Measurements from ENCODE around the gene COG7. TPM values are rescaled to one million over a fixed set of nuclear protein-coding genes. Genes with fewer than 3 reads are reported as not detected.
A peak's percentile ranks its signal among the peaks of the same experiment; 100 is the strongest.

The COG7 gene
- total RNA-seq, 1 experiment from 2014 or later = 17.9 TPM

DNA sequence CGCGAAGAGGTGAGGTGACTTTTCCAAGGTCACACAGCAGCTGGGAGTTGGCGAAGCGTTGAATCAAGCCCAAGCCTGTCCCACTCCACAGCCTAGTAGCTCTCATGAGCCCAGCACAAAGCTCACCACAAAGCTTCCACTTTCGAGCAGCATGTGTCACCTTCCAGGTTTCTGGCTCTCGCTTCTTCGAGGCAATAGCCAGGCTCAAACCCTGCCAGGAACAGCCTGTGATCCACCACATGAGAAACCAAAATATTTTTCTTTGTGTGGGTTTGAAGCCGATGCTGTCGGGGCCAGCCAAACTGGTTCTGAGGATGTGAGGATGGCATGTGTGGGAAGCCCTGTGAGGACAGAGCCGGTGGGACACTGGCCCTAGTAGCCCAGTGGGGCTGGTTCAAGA, 68.1 kb downstream of the COG7 start:
- Histone ChIP-seq H3K9ac (ENCODE audit: extremely low read depth, insufficient read length, low read length) (no peak overlapping the region), H3T11ph (ENCODE audit: low read length) (no peak overlapping the region), H3K27me3 (ENCODE audit: insufficient read depth, low read length) (no peaks in the 10 kb centered on the region), H3K79me2 (ENCODE audit: insufficient read depth, low read length) (no peaks in the 10 kb centered on the region), H3K9me3 (ENCODE audit: control insufficient read depth, low read depth, low read length) (no peaks in the 10 kb centered on the region), H3K79me1 (ENCODE audit: insufficient read depth, low read depth, low read length, poor library complexity, severe bottlenecking) (no peaks in the 10 kb centered on the region), H4K91ac (ENCODE audit: insufficient read length, low read depth, low read length) (no peak overlapping the region), H2BK15ac (ENCODE audit: low read depth, low read length) (no peak overlapping the region), H4K20me1 (ENCODE audit: control insufficient read depth, insufficient read depth, insufficient read length) (no peaks in the 10 kb centered on the region), H4K8ac (replicated peaks; ENCODE audit: insufficient read length, low read depth, low read length) (no peak overlapping the region), H3K4me1 (ENCODE audit: insufficient read depth, low read length) (no peaks in the 10 kb centered on the region), H3K14ac (ENCODE audit: insufficient read depth, low read length) (no peak overlapping the region; the same call in 1 of the 2 replicates), H3K23me2 (ENCODE audit: insufficient read length, low read depth, low read length, poor library complexity, severe bottlenecking) (no peaks in the 10 kb centered on the region), H3K23ac (ENCODE audit: insufficient read length, low read depth, low read length) (no peak overlapping the region), H3K4ac (ENCODE audit: low read depth, low read length) (no peak overlapping the region), H2BK12ac (ENCODE audit: insufficient read length, low read depth, low read length) (no peak overlapping the region), H2BK120ac (ENCODE audit: low read depth, low read length, poor library complexity, severe bottlenecking) (no peak overlapping the region), H3K18ac (ENCODE audit: insufficient read length, low read depth, low read length) (no peak overlapping the region), H3K4me2 (ENCODE audit: insufficient read depth, insufficient read length, low read length) (no peak overlapping the region), H3K27ac (ENCODE audit: insufficient read length, low read depth, low read length) (no peak overlapping the region), H2AFZ (ENCODE audit: low read length) (no peak overlapping the region), H2BK20ac (ENCODE audit: low read depth, low read length, poor library complexity, severe bottlenecking) (no peak overlapping the region), H2BK5ac (ENCODE audit: insufficient read length, low read length) (no peak overlapping the region), H4K5ac (ENCODE audit: insufficient read length, low read depth, low read length) (no peak overlapping the region), H2AK5ac (ENCODE audit: insufficient read length, low read length) (no peak overlapping the region), H3K56ac (ENCODE audit: insufficient read length, low read depth, low read length) (no peak overlapping the region)
- no peak for DNase-seq
- TF ChIP-seq, protein P1, sequence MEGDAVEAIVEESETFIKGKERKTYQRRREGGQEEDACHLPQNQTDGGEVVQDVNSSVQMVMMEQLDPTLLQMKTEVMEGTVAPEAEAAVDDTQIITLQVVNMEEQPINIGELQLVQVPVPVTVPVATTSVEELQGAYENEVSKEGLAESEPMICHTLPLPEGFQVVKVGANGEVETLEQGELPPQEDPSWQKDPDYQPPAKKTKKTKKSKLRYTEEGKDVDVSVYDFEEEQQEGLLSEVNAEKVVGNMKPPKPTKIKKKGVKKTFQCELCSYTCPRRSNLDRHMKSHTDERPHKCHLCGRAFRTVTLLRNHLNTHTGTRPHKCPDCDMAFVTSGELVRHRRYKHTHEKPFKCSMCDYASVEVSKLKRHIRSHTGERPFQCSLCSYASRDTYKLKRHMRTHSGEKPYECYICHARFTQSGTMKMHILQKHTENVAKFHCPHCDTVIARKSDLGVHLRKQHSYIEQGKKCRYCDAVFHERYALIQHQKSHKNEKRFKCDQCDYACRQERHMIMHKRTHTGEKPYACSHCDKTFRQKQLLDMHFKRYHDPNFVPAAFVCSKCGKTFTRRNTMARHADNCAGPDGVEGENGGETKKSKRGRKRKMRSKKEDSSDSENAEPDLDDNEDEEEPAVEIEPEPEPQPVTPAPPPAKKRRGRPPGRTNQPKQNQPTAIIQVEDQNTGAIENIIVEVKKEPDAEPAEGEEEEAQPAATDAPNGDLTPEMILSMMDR (conservative IDR thresholded peaks at IDR 0.05) = no peak
- peak overlapping the region in 1 of 3 experiments; percentile 61; a peak in 1 of 7 replicates for H3K27ac Mint-ChIP-seq
- no peaks in the 10 kb centered on the region for H3K27me3 Mint-ChIP-seq (ENCODE audit: low read depth)
- no CpG with 5 or more reads among the region's 10 CpGs for WGBS (ENCODE audit: extremely low coverage, insufficient read length, low lambda C conversion rate)
- H3K36me3 Mint-ChIP-seq (ENCODE audit: insufficient read depth in 1 of 3, low read depth in 3 of 3) = peaks cover 7 to 18% (median 14%) of the 10 kb centered on the region in 3 experiments; a peak in 6 of 7 replicates
- no peaks in the 10 kb centered on the region for H3K9me3 Mint-ChIP-seq
- peaks cover 6 to 9% of the 10 kb centered on the region in 2 experiments for H3K4me1 Mint-ChIP-seq
- no peak overlapping the region for H3K4me3 Mint-ChIP-seq

Data from H9 (cell line).